Measurements from ENCODE around the gene DECR2.

Gene DECR2

GRCh38 chr16:363766-364490 lies 37.8 kb upstream of the DECR2 start:
- Histone ChIP-seq H3K4me3 (ENCODE audit: low read depth in 1 of 2, low read length in 2 of 2) (no peak overlapping the region), H2AFZ (ENCODE audit: low read depth, low read length) (no peak overlapping the region), H3K4me2 (ENCODE audit: insufficient read depth, low read length) (no peak overlapping the region), H3K79me2 (ENCODE audit: insufficient read depth, low read length) (no peaks in the 10 kb centered on the region), H3K9me3 (ENCODE audit: insufficient read depth, low read length, severe bottlenecking) (no peaks in the 10 kb centered on the region), H4K20me1 (ENCODE audit: insufficient read depth, low read length) (peaks cover 21% of the 10 kb centered on the region; the same call in 1 of the 2 replicates), H3K36me3 (ENCODE audit: insufficient read depth, low read length) (peaks cover 27% of the 10 kb centered on the region), H3K27ac (ENCODE audit: low read length) (no peak overlapping the region), H3K9ac (ENCODE audit: low read depth, low read length) (no peak overlapping the region), H3K27me3 (ENCODE audit: insufficient read depth, low read length, poor library complexity) (no peaks in the 10 kb centered on the region), H3K4me1 (ENCODE audit: insufficient read depth, low read length) (peaks cover 12% of the 10 kb centered on the region)
- DNase-seq (no peak), ATAC-seq (ENCODE audit: insufficient read depth, low read depth) (no peak)
- TF ChIP-seq CTCF (IDR thresholded peaks at IDR 0.05; ENCODE audit: borderline replicate concordance, extremely low read depth, low read length, poor library complexity, severe bottlenecking) (no peak), EZH2 (IDR thresholded peaks at IDR 0.05; ENCODE audit: borderline replicate concordance, low read depth, low read length, severe bottlenecking) (no peak)

GRCh38 chr16:364595-365491 lies 36.8 kb upstream of the DECR2 start:
- Histone ChIP-seq H3K9me3 (ENCODE audit: insufficient read depth, low read length, severe bottlenecking) (no peaks in the 10 kb centered on the region), H3K27me3 (ENCODE audit: insufficient read depth, low read length, poor library complexity) (no peaks in the 10 kb centered on the region), H3K4me3 (ENCODE audit: low read depth in 1 of 2, low read length in 2 of 2) (no peak overlapping the region), H3K79me2 (ENCODE audit: insufficient read depth, low read length) (peaks cover 4% of the 10 kb centered on the region), H3K9ac (ENCODE audit: low read depth, low read length) (no peak overlapping the region), H3K27ac (ENCODE audit: low read length) (no peak overlapping the region), H2AFZ (ENCODE audit: low read depth, low read length) (no peak overlapping the region), H4K20me1 (ENCODE audit: insufficient read depth, low read length) (peaks cover 23% of the 10 kb centered on the region; the same call in 1 of the 2 replicates), H3K36me3 (ENCODE audit: insufficient read depth, low read length) (peaks cover 36% of the 10 kb centered on the region), H3K4me1 (ENCODE audit: insufficient read depth, low read length) (peaks cover 21% of the 10 kb centered on the region), H3K4me2 (ENCODE audit: insufficient read depth, low read length) (no peak overlapping the region)
- ATAC-seq (ENCODE audit: insufficient read depth, low read depth), result no peak
- TF ChIP-seq EZH2 (IDR thresholded peaks at IDR 0.05; ENCODE audit: borderline replicate concordance, low read depth, low read length, severe bottlenecking) (no peak), CTCF (IDR thresholded peaks at IDR 0.05; ENCODE audit: borderline replicate concordance, extremely low read depth, low read length, poor library complexity, severe bottlenecking) (no peak)
- no peak for DNase-seq

DNA sequence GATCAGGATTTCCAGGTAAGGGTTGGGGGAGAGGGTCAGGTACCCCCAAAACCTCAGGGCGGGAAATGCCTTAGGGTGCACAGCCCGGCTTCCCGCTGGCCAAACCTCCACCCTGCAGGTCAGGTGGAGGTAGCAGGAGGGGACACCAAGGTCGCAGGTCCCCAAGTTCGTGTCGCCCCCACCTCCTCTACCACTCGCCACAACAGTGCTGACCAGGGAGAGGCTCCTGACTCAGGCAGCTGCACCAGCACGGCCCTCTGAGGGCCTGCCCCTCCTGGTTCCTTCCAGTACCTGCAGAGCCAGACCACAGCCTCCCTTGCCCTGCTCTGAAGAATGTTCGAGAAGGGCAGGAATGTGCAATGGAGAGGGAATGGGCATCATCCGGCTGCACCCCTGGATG lies 35.2 kb upstream of the DECR2 start:
- H3K27me3 ChIP-seq (ENCODE audit: insufficient read depth, low read length, poor library complexity), result no peaks in the 10 kb centered on the region
- H3K4me2 ChIP-seq (ENCODE audit: insufficient read depth, low read length), result no peak overlapping the region

More for the DNA sequence above, 35.2 kb upstream of the DECR2 start:
- peaks cover 33% of the 10 kb centered on the region for H3K4me1 ChIP-seq (ENCODE audit: insufficient read depth, low read length)
- TF ChIP-seq EZH2 (IDR thresholded peaks at IDR 0.05; ENCODE audit: borderline replicate concordance, low read depth, low read length, severe bottlenecking) (no peak), CTCF (IDR thresholded peaks at IDR 0.05; ENCODE audit: borderline replicate concordance, extremely low read depth, low read length, poor library complexity, severe bottlenecking) (no peak)
- H2AFZ ChIP-seq (ENCODE audit: low read depth, low read length), result no peak overlapping the region
- ATAC-seq (ENCODE audit: insufficient read depth, low read depth) (no peak), DNase-seq (no peak)
- no peak overlapping the region for H3K27ac ChIP-seq (ENCODE audit: low read length)
- H4K20me1 ChIP-seq (ENCODE audit: insufficient read depth, low read length), result peaks cover 23% of the 10 kb centered on the region; the same call in 1 of the 2 replicates
- no peak overlapping the region for H3K4me3 ChIP-seq (ENCODE audit: low read depth in 1 of 2, low read length in 2 of 2)
- H3K36me3 ChIP-seq (ENCODE audit: insufficient read depth, low read length), result peaks cover 38% of the 10 kb centered on the region
- peaks cover 7% of the 10 kb centered on the region for H3K79me2 ChIP-seq (ENCODE audit: insufficient read depth, low read length)
- no peaks in the 10 kb centered on the region for H3K9me3 ChIP-seq (ENCODE audit: insufficient read depth, low read length, severe bottlenecking)
- no peak overlapping the region for H3K9ac ChIP-seq (ENCODE audit: low read depth, low read length)
